ENCODE results near the gene PRPF38B. TPM values are rescaled to one million over a fixed set of nuclear protein-coding genes. Genes with fewer than 3 reads are reported as not detected.

The PRPF38B gene
- total and polyA plus RNA-seq, 9 of the 15 experiments (the other 6 are each of a cell fraction or from before 2014, with no cell fraction given): 25.3 to 85.5 (median 66.4) TPM

- TF ChIP-seq REST (IDR thresholded peaks at IDR 0.05; ENCODE audit: borderline replicate concordance): peak; percentile 55; the same call in 1 of the 2 replicates
- TF ChIP-seq REST (CRISPR knock-in tag; IDR thresholded peaks at IDR 0.05; ENCODE audit: low read depth): no peak
- 0 out of 2 replicates have a peak, but pooled peaks have one; percentile 19 for TF ChIP-seq GATA2 (CRISPR knock-in tag; IDR thresholded peaks at IDR 0.05)
- 0 out of 2 replicates have a peak, but pooled peaks have one; percentile 13 for TF ChIP-seq EGR1 (conservative IDR thresholded peaks at IDR 0.05)
- TF ChIP-seq CTBP1 (IDR thresholded peaks at IDR 0.05; ENCODE audit: borderline replicate concordance): peak; percentile 49; the same call in 1 of the 2 replicates
- TF ChIP-seq XRCC5 (IDR thresholded peaks at IDR 0.05; ENCODE audit: low read depth, low read length): 0 out of 2 replicates have a peak, but pooled peaks have one; percentile 58
- peak; percentile 50 to 80 for TF ChIP-seq RAD21 (CRISPR knock-in tag; conservative IDR thresholded peaks at IDR 0.05 in 1 of 2, IDR thresholded peaks at IDR 0.05 in 1 of 2)
- TF ChIP-seq SMARCA5 (IDR thresholded peaks at IDR 0.05): no peak
- peak in 1 of 3 experiments; percentile 70; a peak in 2 of 6 replicates for TF ChIP-seq ZBTB11 (CRISPR knock-in tag; IDR thresholded peaks at IDR 0.05)
- peak in 1 of 2 experiments; percentile 42; a peak in 1 of 3 replicates for TF ChIP-seq CBX3 (IDR thresholded peaks at IDR 0.05; ENCODE audit: borderline replicate concordance in 1 of 2, low read length in 2 of 2)
- TF ChIP-seq MYC (IDR thresholded peaks at IDR 0.05; ENCODE audit: low read depth, low read length): peak; percentile 45; the same call in 1 of the 2 replicates
- no peak for TF ChIP-seq MYC (CRISPR knock-in tag; IDR thresholded peaks at IDR 0.05; ENCODE audit: borderline replicate concordance, low read depth)
- no peak for TF ChIP-seq DPF2 (IDR thresholded peaks at IDR 0.05)
- TF ChIP-seq SREBF2 (CRISPR knock-in tag; IDR thresholded peaks at IDR 0.05): 0 out of 2 replicates have a peak, but pooled peaks have one; percentile 37
These were observed 16.9 kb downstream of the PRPF38B start (continued) for GRCh38 chr1:108708691-108709660.

Data from K562 (cell line).